Stimulated activated CD8-positive, alpha-beta memory T cell treated with anti-CD3 and anti-CD28 coated beads, Interleukin-4, amount 100 ng/mL, for 4 hours (primary cell): ENCODE results near the gene HTRA1.

ENCODE experiments used
- DNase-seq, 2 donors: peaks; one replicate each; pipeline ENCODE4 v3.0.0-alpha.2; 2020; ENCODE audit warnings: low read depth in 2 of 2, low spot score in 1 of 2

The HTRA1 gene

DNA sequence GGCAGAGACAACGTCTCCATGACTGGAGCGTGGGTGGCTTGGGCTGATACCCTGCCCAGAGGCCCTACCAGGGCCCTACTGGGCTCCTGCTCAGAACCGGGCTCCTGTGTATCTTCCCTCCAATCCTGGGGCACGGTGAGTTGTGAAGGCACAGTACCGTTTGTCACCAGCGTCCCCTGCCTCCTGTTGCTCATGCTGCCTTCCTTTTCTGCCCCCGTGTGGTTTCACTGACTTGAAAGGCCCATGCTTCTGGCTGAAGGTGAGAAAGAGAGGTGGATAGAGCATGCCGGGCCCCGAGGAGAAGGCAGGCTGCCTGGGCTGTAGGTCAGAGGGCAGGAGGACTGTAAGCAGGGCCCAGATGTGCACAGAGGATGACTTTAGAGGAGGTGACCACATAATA is 90.1 kb downstream of the HTRA1 start:
- peak in 1 of 2 donors; percentile 18 for DNase-seq

DNA sequence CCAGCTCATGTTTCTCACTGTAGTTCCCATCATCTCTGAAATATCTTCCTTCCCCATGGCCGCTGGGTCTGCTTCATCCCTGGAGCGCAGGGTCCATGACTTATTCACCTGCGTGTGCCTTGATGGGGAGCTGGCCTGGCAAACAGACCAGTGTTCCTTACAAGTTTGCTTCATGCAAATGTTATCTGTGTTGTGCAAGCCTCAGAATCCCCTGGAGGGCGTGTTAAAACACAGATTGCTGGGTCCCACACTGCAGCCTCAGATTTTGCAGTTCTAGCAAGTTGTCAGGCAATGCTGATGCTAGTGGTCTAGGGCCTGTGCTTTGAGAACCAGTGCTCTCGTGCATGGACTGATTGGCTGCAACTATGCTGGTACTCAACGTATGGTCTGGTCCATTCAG is 92.0 kb downstream of the HTRA1 start:
- DNase-seq = no peak

- DNase-seq = no peak
These were observed 93.0 kb downstream of the HTRA1 start for GRCh38 chr10:122554131-122555036.

DNA sequence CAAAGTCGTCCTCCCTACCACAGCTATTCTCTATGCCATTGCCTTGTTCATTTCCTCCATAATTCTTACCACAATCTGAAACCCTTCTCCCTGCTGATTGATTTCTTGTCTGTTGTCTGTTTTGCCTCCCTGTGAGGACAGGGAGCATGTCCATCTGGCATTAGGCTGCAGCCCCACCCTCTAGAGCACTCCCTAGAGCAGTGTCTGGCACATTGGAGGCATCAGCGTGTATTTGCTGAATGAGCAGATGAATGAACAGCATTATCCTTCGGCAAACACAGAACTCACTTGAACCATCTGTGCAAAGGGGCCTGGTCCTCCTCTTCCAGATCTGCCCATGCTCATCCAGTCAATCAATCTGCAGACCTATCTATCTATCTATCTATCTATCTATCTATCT is 94.1 kb downstream of the HTRA1 start:
- no peak for DNase-seq

DNA sequence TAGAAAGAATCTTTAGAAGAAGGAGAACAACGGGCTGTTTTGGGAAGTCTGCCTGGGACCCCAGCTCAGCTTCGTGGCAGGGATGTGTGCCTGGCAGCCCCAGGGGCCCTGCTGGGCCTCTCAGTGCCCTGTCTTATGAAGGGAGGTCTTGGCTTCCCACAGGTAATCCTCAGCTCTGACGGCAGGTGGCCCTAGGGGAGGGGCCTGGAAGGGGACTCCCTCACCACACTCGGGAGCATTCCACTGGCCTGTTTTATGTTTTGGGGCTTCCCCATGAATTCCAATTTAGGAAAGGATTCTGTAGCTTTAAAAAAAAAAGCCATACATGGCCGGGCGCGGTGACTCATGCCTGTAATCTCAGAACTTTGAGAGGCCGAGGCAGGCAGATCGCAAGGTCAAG is 96.2 kb downstream of the HTRA1 start:
- no peak for DNase-seq

- DNase-seq = no peak
These were observed 97.1 kb downstream of the HTRA1 start for GRCh38 chr10:122558452-122558851.

- DNase-seq = no peak
These were observed 97.9 kb downstream of the HTRA1 start for GRCh38 chr10:122559228-122559627.

GRCh38 chr10:122560279-122560804 is 99.0 kb downstream of the HTRA1 start, which contains the start of gene DMBT1:
DMBT1 (plus strand) TSS chr10:122560754; CDS start chr10:122560771, 17 bp downstream.
- DNase-seq = no peak

DNA sequence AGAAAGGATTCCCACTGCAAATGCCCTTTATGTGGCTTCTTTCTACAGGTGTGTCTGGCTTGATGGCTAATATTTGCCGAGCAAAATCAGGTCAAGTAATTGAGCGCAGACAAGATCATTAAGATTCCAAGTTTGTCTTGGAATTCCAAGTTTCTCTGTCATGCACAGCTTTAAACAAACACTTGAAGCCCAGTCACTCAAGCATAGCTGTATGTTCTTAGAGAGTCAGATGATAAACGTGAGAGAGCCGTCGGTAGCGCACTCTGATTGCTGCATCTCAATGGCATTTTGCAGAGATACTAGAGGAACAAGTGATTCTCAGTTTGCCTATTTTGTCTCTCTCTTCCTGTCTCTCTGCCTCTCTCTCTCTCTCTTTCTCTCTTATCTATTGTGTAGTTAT is 99.9 kb downstream of the HTRA1 start:
- DNase-seq = no peak

DNA sequence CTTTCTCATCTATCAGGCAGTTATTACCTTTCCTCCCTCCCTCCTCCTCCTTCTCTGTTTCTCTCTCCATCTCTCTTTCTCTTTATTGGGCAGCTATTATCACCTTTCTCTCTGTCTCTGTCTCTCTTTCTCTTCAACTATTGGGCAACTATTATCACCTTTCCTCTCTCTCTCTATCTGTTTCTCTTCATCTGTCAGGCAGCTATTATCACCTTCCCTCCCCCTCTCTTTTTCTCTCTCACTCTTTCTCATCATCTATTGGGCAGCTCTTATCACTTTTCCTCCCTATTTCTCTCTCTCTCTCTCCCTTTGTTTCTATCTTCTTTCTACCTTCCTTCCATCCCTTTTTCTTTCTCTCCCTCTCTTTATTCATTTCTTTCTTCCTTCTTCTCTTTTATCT is 100.4 kb downstream of the HTRA1 start:
- no peak for DNase-seq
